GM19395 (cell line): ENCODE results near the gene MYH6.
"Not testable (repeated sequence)": the region's sequence is repeated elsewhere in the genome, so short reads cannot be mapped to it uniquely, and the experiment has no call there.

Experiments
- ATAC-seq: cut with Tn5 transposase; IDR thresholded peaks from one replicate; pipeline ENCODE4 v1.9.1; 2021; ENCODE audit warnings: mild to moderate bottlenecking, moderate library complexity; ENCODE audit not compliant: unreplicated experiment

The MYH6 gene

GRCh38 chr14:23399591-23399990, 8.5 kb downstream of the MYH6 start:
- ATAC-seq = no peak

- ATAC-seq = no peak
Observed at GRCh38 chr14:23399136-23399535, 8.9 kb downstream of the MYH6 start.

GRCh38 chr14:23398348-23398747, 9.7 kb downstream of the MYH6 start:
- ATAC-seq = no peak

- ATAC-seq = no peak
Observed at GRCh38 chr14:23396781-23397407, 11.2 kb downstream of the MYH6 start.

- ATAC-seq = no peak
Observed at GRCh38 chr14:23396126-23396525, 11.9 kb downstream of the MYH6 start.

GRCh38 chr14:23392613-23393012, 15.5 kb downstream of the MYH6 start:
- ATAC-seq = no peak

- ATAC-seq = not testable (repeated sequence)
Observed at GRCh38 chr14:23389871-23390270, 18.2 kb downstream of the MYH6 start.

- ATAC-seq = no peak
Observed at GRCh38 chr14:23389396-23389795, 18.7 kb downstream of the MYH6 start.

GRCh38 chr14:23388996-23389395, 19.1 kb downstream of the MYH6 start:
- ATAC-seq = no peak

GRCh38 chr14:23387916-23388882, 19.9 kb downstream of the MYH6 start:
- ATAC-seq = no peak

GRCh38 chr14:23386999-23387398, 21.1 kb downstream of the MYH6 start:
- ATAC-seq = no peak

- ATAC-seq = not testable (repeated sequence)
Observed at GRCh38 chr14:23386266-23386657, 21.8 kb downstream of the MYH6 start.

GRCh38 chr14:23385642-23386265, 22.3 kb downstream of the MYH6 start:
- no peak for ATAC-seq

GRCh38 chr14:23385244-23385641, 22.8 kb downstream of the MYH6 start:
- ATAC-seq = no peak

- no peak for ATAC-seq
Observed at GRCh38 chr14:23384364-23385080, 23.6 kb downstream of the MYH6 start.

GRCh38 chr14:23382731-23383440, 25.2 kb downstream of the MYH6 start:
- ATAC-seq = no peak

GRCh38 chr14:23382276-23382675, 25.8 kb downstream of the MYH6 start:
- ATAC-seq = no peak

- no peak for ATAC-seq
Observed at GRCh38 chr14:23381871-23382270, 26.2 kb downstream of the MYH6 start.

GRCh38 chr14:23380976-23381375, 27.1 kb downstream of the MYH6 start:
- no peak for ATAC-seq

GRCh38 chr14:23380197-23380914, 27.7 kb downstream of the MYH6 start:
- no peak for ATAC-seq
